Measurements from ENCODE around the gene ABCF2. TPM values are rescaled to one million over a fixed set of nuclear protein-coding genes. Genes with fewer than 3 reads are reported as not detected.

The ABCF2 gene
- total RNA-seq, 2 experiments from 2014 or later, result 38.2 to 45.9 TPM

- DNase-seq (no peak), ATAC-seq (no peak)
- H3K27ac Mint-ChIP-seq, result no peak overlapping the region
- no peaks in the 10 kb centered on the region for H3K9me3 Mint-ChIP-seq (ENCODE audit: insufficient read depth)
- CTCF ChIA-PET, result no interaction called here
- POLR2A ChIA-PET, result no interaction called here
- H3K36me3 Mint-ChIP-seq (ENCODE audit: low read depth), result peaks cover 22% of the 10 kb centered on the region
- H3K27me3 Mint-ChIP-seq (ENCODE audit: low read depth), result no peaks in the 10 kb centered on the region
- H3K4me1 Mint-ChIP-seq (ENCODE audit: low read depth), result peaks cover 53% of the 10 kb centered on the region
- peak overlapping the region; percentile 100 for H3K4me3 Mint-ChIP-seq
Observed at GRCh38 chr7:151231080-151231479, 4.1 kb upstream of the ABCF2 start.

DNA sequence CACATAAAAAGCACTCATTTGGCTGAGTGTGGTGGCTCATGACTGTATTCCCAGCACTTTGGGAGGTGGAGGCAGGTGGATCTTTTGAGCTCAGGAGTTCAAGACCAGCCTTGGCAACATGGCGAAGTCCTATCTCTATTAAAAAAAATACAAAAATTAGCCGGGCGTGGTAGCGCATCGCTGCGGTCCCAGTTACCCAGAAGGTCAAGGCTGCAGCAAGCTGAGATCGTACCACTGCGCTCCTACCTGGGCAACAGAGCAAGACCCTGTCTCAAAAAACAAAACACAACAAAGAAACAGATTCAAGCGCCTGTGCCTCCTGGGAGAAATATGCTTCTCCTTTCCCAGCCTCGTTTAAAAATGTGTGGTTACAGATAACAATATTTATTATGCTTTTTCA is 2.2 kb upstream of the ABCF2 start:
- Mint-ChIP-seq H3K4me3 (no peak overlapping the region), H3K9me3 (ENCODE audit: insufficient read depth) (no peaks in the 10 kb centered on the region), H3K36me3 (ENCODE audit: low read depth) (peaks cover 25% of the 10 kb centered on the region), H3K27me3 (ENCODE audit: low read depth) (no peaks in the 10 kb centered on the region), H3K27ac (no peak overlapping the region), H3K4me1 (ENCODE audit: low read depth) (peaks cover 54% of the 10 kb centered on the region)
- ChIA-PET POLR2A (no interaction called here), CTCF (no interaction called here)
- no peak for ATAC-seq
- no peak for DNase-seq

DNA sequence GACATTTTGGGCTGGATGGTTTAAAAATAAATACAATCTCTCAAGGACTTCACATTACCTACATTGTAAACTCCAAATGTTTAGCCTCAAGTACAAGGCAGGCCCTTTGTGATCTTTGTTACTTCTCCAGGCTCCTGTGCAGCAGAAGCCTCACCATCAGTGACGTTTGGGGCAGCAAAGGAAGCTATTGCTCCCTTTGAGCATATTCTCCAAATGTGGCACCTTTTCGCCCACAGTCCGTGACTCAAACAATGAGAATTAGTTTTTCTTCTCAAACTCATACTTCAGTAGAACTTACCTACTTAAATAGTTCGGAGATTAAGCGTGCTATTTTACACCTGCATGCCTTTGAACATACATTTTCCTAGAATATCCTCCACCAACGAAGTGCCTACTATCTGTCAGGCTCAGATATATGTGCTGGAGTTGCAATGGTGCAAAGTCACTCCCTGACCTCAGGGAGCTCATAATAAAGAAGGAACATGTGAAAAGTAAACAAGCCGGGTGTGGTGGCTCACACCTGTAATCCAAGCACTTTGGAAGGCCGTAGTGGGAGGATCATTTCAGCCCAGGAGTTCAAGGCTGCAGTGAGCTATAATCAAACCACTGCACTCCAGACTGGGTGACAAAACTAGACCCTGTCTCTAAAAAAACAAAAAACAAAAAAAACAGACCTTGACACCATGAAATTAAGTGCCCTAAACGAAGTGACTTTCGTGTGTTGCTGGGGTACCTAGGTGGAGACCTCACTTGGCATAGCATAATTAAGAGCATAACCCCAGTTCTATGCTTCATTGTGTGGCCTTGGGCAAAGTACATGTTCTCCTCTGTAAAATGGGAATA is 1.2 kb upstream of the ABCF2 start:
- peak overlapping the region; percentile 97 for H3K27ac Mint-ChIP-seq
- ATAC-seq (no peak), DNase-seq (no peak)
- H3K4me1 Mint-ChIP-seq (ENCODE audit: low read depth), result peaks cover 44% of the 10 kb centered on the region
- H3K4me3 Mint-ChIP-seq, result peak overlapping the region; percentile 99
- ChIA-PET POLR2A (interaction anchor here (0.6 to 1.5 kb wide), 4 partner anchors 22 to 115 kb away, joined by 3 to 5 read pairs (median 4); partner anchors contain the start of gene NUB1), CTCF (interaction anchor here (0.9 to 5.1 kb wide), 6 partner anchors 9 to 124 kb away, joined by 3 to 59 read pairs (median 8); no protein-coding TSS in a partner anchor)
- H3K27me3 Mint-ChIP-seq (ENCODE audit: low read depth), result no peaks in the 10 kb centered on the region
- H3K9me3 Mint-ChIP-seq (ENCODE audit: insufficient read depth), result no peaks in the 10 kb centered on the region
- H3K36me3 Mint-ChIP-seq (ENCODE audit: low read depth), result peaks cover 26% of the 10 kb centered on the region

DNA sequence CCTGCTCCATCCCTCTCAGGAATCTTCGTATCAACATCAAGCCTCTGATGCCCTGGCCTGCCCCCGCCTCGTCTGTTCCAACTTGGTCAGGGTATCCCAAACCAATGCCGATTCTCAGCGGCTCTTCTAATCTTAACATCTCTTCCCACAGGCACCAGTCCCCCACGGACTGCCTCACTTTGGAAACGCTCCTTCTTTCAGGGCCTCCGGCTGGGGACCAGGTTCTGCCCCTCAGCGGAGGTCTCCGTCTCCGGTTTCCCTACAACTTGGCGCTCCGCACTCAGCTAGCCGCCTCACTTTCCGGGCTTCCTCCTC is 488 bp downstream of the ABCF2 start:
- Mint-ChIP-seq H3K4me1 (ENCODE audit: low read depth) (peaks cover 37% of the 10 kb centered on the region), H3K4me3 (peak overlapping the region; percentile 99), H3K36me3 (ENCODE audit: low read depth) (peaks cover 36% of the 10 kb centered on the region), H3K27me3 (ENCODE audit: low read depth) (no peaks in the 10 kb centered on the region), H3K27ac (peak overlapping the region; percentile 97), H3K9me3 (ENCODE audit: insufficient read depth) (no peaks in the 10 kb centered on the region)
- POLR2A ChIA-PET, result interaction anchor here (1.0 to 1.6 kb wide), 7 partner anchors 8 to 115 kb away, joined by 3 to 11 read pairs (median 5); partner anchors contain the start of gene NUB1
- CTCF ChIA-PET, result interaction anchor here (1.1 to 5.1 kb wide), 7 partner anchors 13 to 209 kb away, joined by 3 to 59 read pairs (median 7); no protein-coding TSS in a partner anchor
- no peak for ATAC-seq
- DNase-seq, result no peak

- H3K4me3 Mint-ChIP-seq, result peak overlapping the region; percentile 99
- peak overlapping the region; percentile 97 for H3K27ac Mint-ChIP-seq
- CTCF ChIA-PET, result interaction anchor here (1.4 to 5.1 kb wide), 3 partner anchors 17 to 208 kb away, joined by 6 to 59 read pairs (median 8); no protein-coding TSS in a partner anchor
- H3K36me3 Mint-ChIP-seq (ENCODE audit: low read depth), result peaks cover 38% of the 10 kb centered on the region
- ATAC-seq (no peak), DNase-seq (no peak)
- H3K27me3 Mint-ChIP-seq (ENCODE audit: low read depth), result no peaks in the 10 kb centered on the region
- H3K4me1 Mint-ChIP-seq (ENCODE audit: low read depth), result peaks cover 32% of the 10 kb centered on the region
- POLR2A ChIA-PET, result interaction anchor here (1.0 to 1.6 kb wide), 4 partner anchors 12 to 49 kb away, joined by 3 to 11 read pairs (median 6); no protein-coding TSS in a partner anchor
- no peaks in the 10 kb centered on the region for H3K9me3 Mint-ChIP-seq (ENCODE audit: insufficient read depth)
Observed at GRCh38 chr7:151225948-151226510, 976 bp downstream of the ABCF2 start.

- H3K9me3 Mint-ChIP-seq (ENCODE audit: insufficient read depth), result no peaks in the 10 kb centered on the region
- H3K36me3 Mint-ChIP-seq (ENCODE audit: low read depth), result peaks cover 50% of the 10 kb centered on the region
- no peak overlapping the region for H3K4me3 Mint-ChIP-seq
- no peak for DNase-seq
- POLR2A ChIA-PET, result interaction anchor here (1.6 kb wide), 1 partner anchor 20 kb away, joined by 5 read pairs; no protein-coding TSS in a partner anchor
- no peak for ATAC-seq
- no peaks in the 10 kb centered on the region for H3K27me3 Mint-ChIP-seq (ENCODE audit: low read depth)
- CTCF ChIA-PET, result interaction anchor here (5.1 kb wide), 1 partner anchor 20 kb away, joined by 59 read pairs; no protein-coding TSS in a partner anchor
- H3K27ac Mint-ChIP-seq, result no peak overlapping the region
- peaks cover 32% of the 10 kb centered on the region for H3K4me1 Mint-ChIP-seq (ENCODE audit: low read depth)
Observed at GRCh38 chr7:151223728-151224127, 3.3 kb downstream of the ABCF2 start.

DNA sequence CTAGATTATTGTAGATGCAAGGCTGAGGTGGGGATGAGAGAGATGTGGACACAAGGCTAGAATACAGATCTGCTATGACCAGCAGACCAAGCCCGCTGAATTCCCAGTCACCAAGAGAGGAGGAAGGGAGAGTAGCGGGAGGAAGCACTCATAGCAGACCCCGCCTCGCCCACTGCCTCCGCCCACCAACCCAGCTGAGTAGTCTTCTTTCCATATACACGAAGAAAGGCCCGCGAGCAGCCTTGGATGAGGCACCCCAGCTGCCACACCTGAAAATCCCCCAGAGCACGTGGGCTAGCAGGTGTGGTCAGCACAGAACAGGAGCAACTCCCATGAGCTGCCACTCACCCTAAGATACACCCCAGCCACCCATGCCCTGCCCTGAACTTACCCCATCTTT is 8.8 kb downstream of the ABCF2 start:
- CTCF ChIA-PET, result interaction anchor here (1.1 kb wide), 1 partner anchor 26 kb away, joined by 3 read pairs; no protein-coding TSS in a partner anchor
- no peaks in the 10 kb centered on the region for H3K4me1 Mint-ChIP-seq (ENCODE audit: low read depth)
- H3K27me3 Mint-ChIP-seq (ENCODE audit: low read depth), result no peaks in the 10 kb centered on the region
- H3K36me3 Mint-ChIP-seq (ENCODE audit: low read depth), result peaks cover 57% of the 10 kb centered on the region
- no peak overlapping the region for H3K4me3 Mint-ChIP-seq
- no peaks in the 10 kb centered on the region for H3K9me3 Mint-ChIP-seq (ENCODE audit: insufficient read depth)
- no peak overlapping the region for H3K27ac Mint-ChIP-seq
- POLR2A ChIA-PET, result interaction anchor here (0.8 kb wide), 1 partner anchor 9 kb away, joined by 3 read pairs; the partner anchor contains the start of gene ABCF2
- no peak for ATAC-seq
- DNase-seq, result no peak

DNA sequence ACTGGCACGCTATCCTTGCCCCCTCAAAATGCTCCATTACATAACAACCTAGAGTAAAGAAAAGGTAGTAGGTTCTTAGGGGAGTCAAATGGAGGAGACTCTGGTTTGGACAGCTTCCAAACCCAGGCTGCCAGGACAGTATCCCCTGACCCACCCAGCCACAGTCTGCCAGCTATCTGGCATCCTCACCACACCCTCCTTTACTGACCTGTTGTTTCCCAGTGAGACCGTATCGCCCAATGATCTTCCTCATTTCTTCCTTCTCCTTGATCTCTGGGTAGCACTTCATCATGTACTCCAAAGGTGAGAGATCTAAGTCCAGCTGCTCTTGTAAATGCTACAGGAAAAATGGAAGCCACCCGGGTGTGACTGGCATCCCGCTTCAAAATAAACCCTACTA is 11.6 kb downstream of the ABCF2 start:
- ATAC-seq, result no peak
- no peaks in the 10 kb centered on the region for H3K9me3 Mint-ChIP-seq (ENCODE audit: insufficient read depth)
- ChIA-PET POLR2A (no interaction called here), CTCF (no interaction called here)
- H3K27ac Mint-ChIP-seq, result no peak overlapping the region
- no peaks in the 10 kb centered on the region for H3K4me1 Mint-ChIP-seq (ENCODE audit: low read depth)
- H3K36me3 Mint-ChIP-seq (ENCODE audit: low read depth), result peaks cover 43% of the 10 kb centered on the region
- H3K4me3 Mint-ChIP-seq, result no peak overlapping the region
- no peaks in the 10 kb centered on the region for H3K27me3 Mint-ChIP-seq (ENCODE audit: low read depth)
- no peak for DNase-seq

GRCh38 chr7:151213826-151214225 is 13.2 kb downstream of the ABCF2 start:
- CTCF ChIA-PET, result interaction anchor here (1.4 kb wide), 1 partner anchor 13 kb away, joined by 3 read pairs; the partner anchor contains the start of gene ABCF2
- POLR2A ChIA-PET, result interaction anchor here (2.0 kb wide), 1 partner anchor 13 kb away, joined by 7 read pairs; the partner anchor contains the start of gene ABCF2
- H3K27me3 Mint-ChIP-seq (ENCODE audit: low read depth), result no peaks in the 10 kb centered on the region
- DNase-seq (no peak), ATAC-seq (no peak)
- peaks cover 38% of the 10 kb centered on the region for H3K36me3 Mint-ChIP-seq (ENCODE audit: low read depth)
- H3K27ac Mint-ChIP-seq, result no peak overlapping the region
- H3K4me1 Mint-ChIP-seq (ENCODE audit: low read depth), result no peaks in the 10 kb centered on the region
- no peak overlapping the region for H3K4me3 Mint-ChIP-seq
- H3K9me3 Mint-ChIP-seq (ENCODE audit: insufficient read depth), result no peaks in the 10 kb centered on the region

DNA sequence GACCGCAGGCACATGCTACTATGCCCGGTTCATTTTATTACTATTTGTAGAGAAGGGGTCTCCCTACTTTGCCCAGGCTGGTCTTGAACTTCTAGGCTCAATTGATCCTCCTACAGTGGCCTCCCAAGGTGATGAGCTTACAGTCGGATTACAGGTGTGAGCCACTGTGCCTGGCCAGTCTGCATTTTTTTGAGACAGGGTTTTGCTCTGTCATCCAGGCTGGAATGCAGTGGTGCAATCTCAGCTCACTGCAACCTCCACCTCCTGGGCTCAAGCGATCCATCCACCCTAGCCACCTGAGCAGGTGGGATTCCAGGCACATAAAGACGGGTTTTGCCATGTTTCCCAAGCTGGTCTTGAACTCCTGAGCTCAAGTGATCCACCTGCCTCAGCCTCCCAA is 14.4 kb downstream of the ABCF2 start:
- DNase-seq (no peak), ATAC-seq (no peak)
- ChIA-PET POLR2A (no interaction called here), CTCF (no interaction called here)
- Mint-ChIP-seq H3K27ac (no peak overlapping the region), H3K4me3 (no peak overlapping the region), H3K36me3 (ENCODE audit: low read depth) (peaks cover 26% of the 10 kb centered on the region), H3K4me1 (ENCODE audit: low read depth) (peaks cover 11% of the 10 kb centered on the region), H3K9me3 (ENCODE audit: insufficient read depth) (no peaks in the 10 kb centered on the region), H3K27me3 (ENCODE audit: low read depth) (no peaks in the 10 kb centered on the region)

DNA sequence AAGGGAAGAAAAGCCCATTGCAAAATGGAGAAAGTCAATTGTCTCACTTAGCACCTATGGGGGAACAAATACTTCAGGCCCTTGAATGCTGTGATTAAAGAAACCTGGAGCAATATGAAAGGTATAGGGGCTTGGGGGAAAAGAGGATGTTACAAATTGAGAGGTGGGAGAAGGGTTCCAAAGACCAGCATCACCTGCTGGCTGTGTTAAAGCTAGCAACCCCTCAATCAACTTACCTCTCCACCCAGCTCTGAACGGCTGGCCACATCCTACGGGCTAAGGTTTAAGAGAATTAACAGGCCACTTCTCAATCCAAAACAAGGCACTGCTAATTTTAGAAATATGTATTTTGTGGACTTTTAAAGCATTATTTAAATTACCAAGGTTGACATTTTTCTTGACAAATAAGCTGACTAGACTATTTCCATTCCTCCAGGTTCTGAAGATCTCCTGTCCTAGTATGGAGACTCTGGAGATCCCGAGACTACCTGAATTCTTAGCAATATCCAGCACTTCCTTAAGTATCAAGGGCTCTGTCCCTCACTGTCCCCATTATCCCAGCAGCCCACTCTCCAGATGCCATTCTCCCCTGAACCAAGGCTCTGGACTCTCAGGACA is 15.7 kb downstream of the ABCF2 start:
- Mint-ChIP-seq H3K9me3 (ENCODE audit: insufficient read depth) (no peaks in the 10 kb centered on the region), H3K27ac (peak overlapping the region; percentile 21), H3K36me3 (ENCODE audit: low read depth) (peaks cover 23% of the 10 kb centered on the region), H3K4me3 (no peak overlapping the region), H3K4me1 (ENCODE audit: low read depth) (peaks cover 24% of the 10 kb centered on the region), H3K27me3 (ENCODE audit: low read depth) (no peaks in the 10 kb centered on the region)
- CTCF ChIA-PET, result interaction anchor here (0.8 to 1.7 kb wide), 3 partner anchors 16 to 35 kb away, joined by 3 to 5 read pairs (median 4); partner anchors contain the start of gene ABCF2
- ATAC-seq, result no peak
- DNase-seq, result no peak
- POLR2A ChIA-PET, result interaction anchor here (1.8 kb wide), 1 partner anchor 21 kb away, joined by 6 read pairs; the partner anchor contains the start of gene CHPF2
